Measurements from ENCODE around the gene RPL39. TPM values are rescaled to one million over a fixed set of nuclear protein-coding genes. Genes with fewer than 3 reads are reported as not detected.
"Not testable (repeated sequence)": the region's sequence is repeated elsewhere in the genome, so short reads cannot be mapped to it uniquely, and the experiment has no call there.

Gene RPL39
- total RNA-seq, 2 experiments from 2014 or later, result 1,629 to 1,903 TPM

- H3K9me3 Mint-ChIP-seq, result no peaks in the 10 kb centered on the region
- H3K4me1 Mint-ChIP-seq, result peaks cover 63% of the 10 kb centered on the region
- no peaks in the 10 kb centered on the region for H3K27me3 Mint-ChIP-seq
- H3K36me3 Mint-ChIP-seq (ENCODE audit: low read depth), result no peaks in the 10 kb centered on the region
- H3K27ac Mint-ChIP-seq, result peak overlapping the region; percentile 72
- peak; percentile 27 for DNase-seq
- H3K4me3 Mint-ChIP-seq, result peak overlapping the region; percentile 67
- CTCF ChIA-PET, result interaction anchor here (0.8 to 2.9 kb wide), 7 partner anchors 11 to 112 kb away, joined by 3 to 10 read pairs (median 4); partner anchors contain the start of genes RPL39 and SEPTIN6
- POLR2A ChIA-PET, result no interaction called here
These were observed 32.6 kb downstream of the RPL39 start for GRCh38 chrX:119758731-119759247.

- Mint-ChIP-seq H3K4me3 (peak within 1 kb of the TSS; percentile 74), H3K36me3 (ENCODE audit: low read depth) (no peaks in the 10 kb centered on the region), H3K4me1 (peaks cover 61% of the 10 kb centered on the region), H3K9me3 (no peaks in the 10 kb centered on the region), H3K27ac (peak within 1 kb of the TSS; percentile 97), H3K27me3 (no peaks in the 10 kb centered on the region)
- peak; percentile 18 for DNase-seq
- ChIA-PET CTCF (interaction anchor here (0.8 to 2.9 kb wide), 9 partner anchors 12 to 72 kb away, joined by 3 to 10 read pairs (median 4); partner anchors contain the start of genes RPL39 and SEPTIN6), POLR2A (no interaction called here)
These were observed 33.3 kb downstream of the RPL39 start, which contains the start of gene SOWAHD for GRCh38 chrX:119757979-119758730. TSS of gene SOWAHD (plus strand) at chrX:119758588. CDS start at chrX:119758668, 80 bp downstream.

DNA sequence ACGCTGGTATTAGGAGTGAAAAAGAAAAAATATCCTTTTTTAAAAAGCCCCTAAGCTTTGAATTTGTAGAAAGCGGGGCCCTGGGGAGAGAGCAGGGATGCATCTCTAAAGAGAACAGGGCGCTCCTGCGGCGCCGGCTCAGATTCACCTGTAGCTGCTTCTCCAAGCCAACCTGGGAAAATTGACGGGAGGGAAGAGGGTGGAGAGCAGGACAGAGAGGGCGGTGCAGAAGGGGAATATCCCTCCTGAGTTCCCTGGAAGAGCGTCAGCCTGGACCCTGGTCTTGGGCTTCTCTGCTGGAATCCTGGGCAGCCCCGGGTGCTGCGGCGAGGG is 33.8 kb downstream of the RPL39 start:
- no peaks in the 10 kb centered on the region for H3K27me3 Mint-ChIP-seq
- POLR2A ChIA-PET, result no interaction called here
- peaks cover 59% of the 10 kb centered on the region for H3K4me1 Mint-ChIP-seq
- H3K27ac Mint-ChIP-seq, result peak overlapping the region; percentile 97
- peak overlapping the region; percentile 74 for H3K4me3 Mint-ChIP-seq
- no peaks in the 10 kb centered on the region for H3K9me3 Mint-ChIP-seq
- no peak for DNase-seq
- no peaks in the 10 kb centered on the region for H3K36me3 Mint-ChIP-seq (ENCODE audit: low read depth)
- CTCF ChIA-PET, result interaction anchor here (0.6 to 2.9 kb wide), 11 partner anchors 12 to 75 kb away, joined by 3 to 10 read pairs (median 3); partner anchors contain the start of genes RPL39 and SEPTIN6

GRCh38 chrX:119756926-119757635 is 34.3 kb downstream of the RPL39 start:
- H3K36me3 Mint-ChIP-seq (ENCODE audit: low read depth), result no peaks in the 10 kb centered on the region
- POLR2A ChIA-PET, result no interaction called here
- peak; percentile 16 for DNase-seq

GRCh38 chrX:119755981-119756533 is 35.4 kb downstream of the RPL39 start:
- peak overlapping the region; percentile 97 for H3K27ac Mint-ChIP-seq
- ChIA-PET CTCF (interaction anchor here (0.7 to 2.0 kb wide), 8 partner anchors 9 to 146 kb away, joined by 3 to 5 read pairs (median 3); no protein-coding TSS in a partner anchor), POLR2A (no interaction called here)
- H3K9me3 Mint-ChIP-seq, result no peaks in the 10 kb centered on the region
- DNase-seq, result peak; percentile 80
- H3K36me3 Mint-ChIP-seq (ENCODE audit: low read depth), result no peaks in the 10 kb centered on the region
- no peaks in the 10 kb centered on the region for H3K27me3 Mint-ChIP-seq
- peaks cover 52% of the 10 kb centered on the region for H3K4me1 Mint-ChIP-seq
- peak overlapping the region; percentile 74 for H3K4me3 Mint-ChIP-seq

More at GRCh38 chrX:119756926-119757635, 34.3 kb downstream of the RPL39 start:
- no peaks in the 10 kb centered on the region for H3K27me3 Mint-ChIP-seq
- CTCF ChIA-PET, result interaction anchor here (0.6 to 2.9 kb wide), 12 partner anchors 8 to 147 kb away, joined by 3 to 10 read pairs (median 3); partner anchors contain the start of genes RPL39 and SEPTIN6
- peak overlapping the region; percentile 97 for H3K27ac Mint-ChIP-seq
- H3K4me1 Mint-ChIP-seq, result peaks cover 55% of the 10 kb centered on the region
- peak overlapping the region; percentile 74 for H3K4me3 Mint-ChIP-seq
- H3K9me3 Mint-ChIP-seq, result no peaks in the 10 kb centered on the region

DNA sequence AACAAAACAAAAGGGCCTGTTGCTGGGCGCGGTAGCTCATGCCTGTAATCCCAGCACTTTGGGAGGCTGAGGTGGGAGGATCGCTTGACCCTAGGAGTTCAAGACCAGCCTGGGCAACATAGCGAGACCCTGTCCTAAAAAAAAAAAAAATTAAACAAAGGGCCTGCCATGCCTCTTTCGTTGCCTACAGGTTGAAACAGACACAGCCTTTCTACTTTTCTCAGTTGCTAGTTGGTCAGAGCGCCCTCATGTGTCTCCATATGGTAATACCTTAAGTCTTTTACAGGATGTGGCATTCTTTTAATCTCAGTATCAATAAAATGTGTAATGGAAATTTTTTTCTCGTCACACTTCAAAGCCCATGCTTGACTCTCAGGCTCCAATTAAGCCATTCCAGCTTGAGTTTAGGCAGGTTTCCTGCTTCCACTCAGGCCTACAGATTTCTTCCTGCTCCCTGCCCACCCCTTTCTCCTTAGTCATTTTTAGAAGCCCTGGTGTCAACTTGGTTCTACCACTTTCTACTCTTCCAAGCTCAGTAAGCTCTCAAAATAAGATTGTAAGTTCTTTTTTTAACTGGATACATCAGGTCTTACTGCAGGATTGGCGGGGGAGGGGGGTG is 37.7 kb downstream of the RPL39 start:
- H3K27me3 Mint-ChIP-seq, result no peaks in the 10 kb centered on the region
- H3K9me3 Mint-ChIP-seq, result no peaks in the 10 kb centered on the region
- no peaks in the 10 kb centered on the region for H3K36me3 Mint-ChIP-seq (ENCODE audit: low read depth)
- peak; percentile 80 for DNase-seq
- peak overlapping the region; percentile 97 for H3K27ac Mint-ChIP-seq
- no peak overlapping the region for H3K4me3 Mint-ChIP-seq
- POLR2A ChIA-PET, result no interaction called here
- CTCF ChIA-PET, result interaction anchor here (0.7 to 3.4 kb wide), 14 partner anchors 9 to 237 kb away, joined by 3 to 18 read pairs (median 4); partner anchors contain the start of gene SEPTIN6
- H3K4me1 Mint-ChIP-seq, result peaks cover 46% of the 10 kb centered on the region

GRCh38 chrX:119753001-119753400 is 38.4 kb downstream of the RPL39 start:
- CTCF ChIA-PET, result interaction anchor here (0.8 to 3.4 kb wide), 6 partner anchors 9 to 236 kb away, joined by 3 to 18 read pairs (median 5); partner anchors contain the start of gene SEPTIN6
- Mint-ChIP-seq H3K36me3 (ENCODE audit: low read depth) (no peaks in the 10 kb centered on the region), H3K9me3 (no peaks in the 10 kb centered on the region), H3K4me3 (no peak overlapping the region), H3K4me1 (peaks cover 46% of the 10 kb centered on the region), H3K27me3 (no peaks in the 10 kb centered on the region), H3K27ac (peak overlapping the region; percentile 97)
- no peak for DNase-seq
- POLR2A ChIA-PET, result no interaction called here

GRCh38 chrX:119750751-119751150 is 40.7 kb downstream of the RPL39 start:
- H3K27ac Mint-ChIP-seq; DNase-seq; H3K27me3 Mint-ChIP-seq; POLR2A ChIA-PET; H3K9me3 Mint-ChIP-seq; H3K36me3 Mint-ChIP-seq (ENCODE audit: low read depth); CTCF ChIA-PET; H3K4me3 Mint-ChIP-seq: not testable (repeated sequence)
- peaks cover 23% of the 10 kb centered on the region for H3K4me1 Mint-ChIP-seq

- H3K27ac Mint-ChIP-seq; DNase-seq; POLR2A ChIA-PET; H3K27me3 Mint-ChIP-seq; H3K4me3 Mint-ChIP-seq; H3K9me3 Mint-ChIP-seq; H3K36me3 Mint-ChIP-seq (ENCODE audit: low read depth): not testable (repeated sequence)
- peaks cover 17% of the 10 kb centered on the region for H3K4me1 Mint-ChIP-seq
- CTCF ChIA-PET, result interaction anchor here (1.8 to 2.2 kb wide), 2 partner anchors 11 to 20 kb away, joined by 4 to 6 read pairs; no protein-coding TSS in a partner anchor
These were observed 41.3 kb downstream of the RPL39 start for GRCh38 chrX:119750131-119750530.

GRCh38 chrX:119745283-119745848 is 46.1 kb downstream of the RPL39 start:
- ChIA-PET POLR2A (no interaction called here), CTCF (interaction anchor here (0.6 to 3.5 kb wide), 5 partner anchors 8 to 866 kb away, joined by 3 to 18 read pairs (median 4); partner anchors contain the start of gene SOWAHD)
- DNase-seq, result no peak
- H3K9me3 Mint-ChIP-seq, result no peaks in the 10 kb centered on the region
- no peaks in the 10 kb centered on the region for H3K36me3 Mint-ChIP-seq (ENCODE audit: low read depth)
- H3K27me3 Mint-ChIP-seq, result no peaks in the 10 kb centered on the region
- H3K4me3 Mint-ChIP-seq, result no peak overlapping the region
- no peak overlapping the region for H3K27ac Mint-ChIP-seq
- no peaks in the 10 kb centered on the region for H3K4me1 Mint-ChIP-seq

DNA sequence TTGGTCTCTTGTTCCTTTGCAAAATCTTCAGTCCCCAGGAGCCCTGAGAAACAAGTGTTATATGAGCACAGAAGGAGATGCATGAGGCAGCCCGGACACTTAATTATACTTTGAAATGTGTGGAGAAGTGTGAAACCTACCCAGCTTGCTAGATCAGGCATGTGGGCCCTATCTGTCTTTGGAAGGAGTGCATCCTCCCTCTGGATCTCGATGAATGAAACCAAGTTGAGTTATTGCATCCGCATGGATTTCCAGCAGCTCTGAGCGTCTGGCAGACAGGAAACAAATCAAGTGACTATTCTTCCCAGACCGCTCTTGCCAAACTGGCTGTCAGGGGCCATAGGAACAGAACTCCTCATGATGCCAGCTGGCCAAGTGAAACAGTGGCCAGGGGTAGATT is 52.7 kb downstream of the RPL39 start:
- no peak for DNase-seq
- no peaks in the 10 kb centered on the region for H3K27me3 Mint-ChIP-seq
- no peaks in the 10 kb centered on the region for H3K9me3 Mint-ChIP-seq
- H3K36me3 Mint-ChIP-seq (ENCODE audit: low read depth), result no peaks in the 10 kb centered on the region
- CTCF ChIA-PET, result interaction anchor here (0.8 to 1.4 kb wide), 3 partner anchors 9 to 16 kb away, joined by 3 to 4 read pairs (median 3); no protein-coding TSS in a partner anchor
- H3K27ac Mint-ChIP-seq, result no peak overlapping the region
- POLR2A ChIA-PET, result no interaction called here
- H3K4me1 Mint-ChIP-seq, result no peaks in the 10 kb centered on the region
- no peak overlapping the region for H3K4me3 Mint-ChIP-seq
